VCaP (cell line): ENCODE measurements around the gene TGFBRAP1.

ENCODE experiments used
- H3K27ac ChIP-seq: fragments of 450-650 bp; 2 replicates; pipeline ENCODE4 v1.5.1; 2017
- CTCF ChIP-seq: fragments of 450-650 bp; conservative IDR thresholded peaks from 2 replicates; pipeline ENCODE4 v1.5.1; 2017; ENCODE audit warnings: mild to moderate bottlenecking, moderate library complexity

TGFBRAP1 gene

DNA sequence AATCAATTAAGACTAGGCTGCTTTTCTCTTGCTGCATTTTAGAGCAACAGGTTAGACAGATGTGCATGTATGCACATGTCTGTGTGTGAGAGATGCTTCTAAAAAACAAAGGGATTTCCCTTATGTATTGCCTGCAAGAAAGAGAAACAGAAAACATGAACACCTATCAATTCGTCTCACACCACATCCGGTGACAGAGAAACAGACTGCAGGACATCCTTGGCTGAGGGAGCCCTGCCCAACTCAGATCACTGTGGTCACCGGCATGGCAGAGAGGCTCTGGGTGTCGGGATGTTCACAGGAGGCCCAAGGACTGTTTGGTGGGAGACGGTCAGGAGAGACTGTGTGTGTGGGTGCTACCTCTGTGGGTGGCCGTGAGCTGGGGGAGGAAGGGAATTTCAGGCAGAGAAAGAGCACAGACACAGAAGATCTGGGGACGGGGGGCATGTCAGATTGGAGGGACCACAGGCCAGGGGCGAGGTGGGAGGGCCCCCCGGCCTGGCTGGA, 44.4 kb upstream of the TGFBRAP1 start:
- H3K27ac ChIP-seq = no peak overlapping the region
- TF ChIP-seq CTCF = no peak

DNA sequence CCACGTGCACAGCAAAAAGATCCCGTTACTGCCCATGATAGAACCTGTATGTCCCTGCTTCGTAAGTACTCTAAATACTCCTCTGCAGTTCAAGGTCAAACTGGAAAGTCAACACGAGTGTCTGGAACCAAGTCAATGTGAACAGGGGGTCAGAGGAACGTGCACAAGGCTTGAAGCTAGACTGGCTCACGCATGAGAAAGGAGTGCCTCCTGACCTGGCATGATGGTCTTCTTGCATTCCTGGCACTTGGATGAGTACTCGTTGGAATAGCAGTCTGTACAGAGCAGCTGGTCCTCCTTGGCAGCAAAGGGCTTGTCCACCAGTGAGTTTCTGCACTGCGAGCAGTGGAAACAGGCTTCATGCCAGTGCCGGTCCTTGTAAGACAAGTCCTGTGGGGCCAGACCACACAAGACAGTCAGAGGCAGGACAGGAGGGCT, 43.8 kb upstream of the TGFBRAP1 start:
- TF ChIP-seq CTCF = no peak
- no peak overlapping the region for H3K27ac ChIP-seq

- no peak overlapping the region for H3K27ac ChIP-seq
- TF ChIP-seq CTCF = no peak
Measured at GRCh38 chr2:105371810-105372209, 42.3 kb upstream of the TGFBRAP1 start.

- TF ChIP-seq CTCF = no peak
- no peak overlapping the region for H3K27ac ChIP-seq
Measured at GRCh38 chr2:105371156-105371555, 41.6 kb upstream of the TGFBRAP1 start.

GRCh38 chr2:105369777-105370690, 40.5 kb upstream of the TGFBRAP1 start:
- TF ChIP-seq CTCF = peak; percentile 93
- no peak overlapping the region; the same call in 1 of the 2 replicates for H3K27ac ChIP-seq

GRCh38 chr2:105368759-105369408, 39.3 kb upstream of the TGFBRAP1 start:
- TF ChIP-seq CTCF = no peak
- no peak overlapping the region for H3K27ac ChIP-seq

DNA sequence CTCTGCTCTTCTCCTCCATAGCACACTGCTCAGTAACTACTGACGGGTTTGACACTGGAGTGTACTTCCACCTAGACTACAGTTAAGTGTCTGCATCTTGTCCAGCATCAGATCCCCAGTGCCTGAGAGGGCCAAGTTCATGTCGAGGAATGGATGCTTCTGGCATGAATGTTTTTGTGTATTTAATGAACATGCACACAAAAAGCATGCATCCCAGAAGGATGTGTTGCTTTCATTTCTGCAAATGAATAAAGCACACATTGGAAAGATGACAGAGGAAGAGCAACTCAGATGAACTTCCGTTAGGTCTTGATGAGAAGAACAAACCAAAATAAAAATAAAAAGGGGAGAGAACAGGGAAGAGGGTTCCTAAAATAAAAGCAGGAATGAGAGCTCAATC, 35.7 kb upstream of the TGFBRAP1 start:
- TF ChIP-seq CTCF = no peak
- no peak overlapping the region for H3K27ac ChIP-seq
